ENCODE measurements around the gene MYRFL. TPM values are rescaled to one million over a fixed set of nuclear protein-coding genes. Genes with fewer than 3 reads are reported as not detected.

Gene MYRFL
- total RNA-seq, 3 donors from 2014 or later (not counting 1 experiment from before 2014, with no cell fraction given) = not detected

DNA sequence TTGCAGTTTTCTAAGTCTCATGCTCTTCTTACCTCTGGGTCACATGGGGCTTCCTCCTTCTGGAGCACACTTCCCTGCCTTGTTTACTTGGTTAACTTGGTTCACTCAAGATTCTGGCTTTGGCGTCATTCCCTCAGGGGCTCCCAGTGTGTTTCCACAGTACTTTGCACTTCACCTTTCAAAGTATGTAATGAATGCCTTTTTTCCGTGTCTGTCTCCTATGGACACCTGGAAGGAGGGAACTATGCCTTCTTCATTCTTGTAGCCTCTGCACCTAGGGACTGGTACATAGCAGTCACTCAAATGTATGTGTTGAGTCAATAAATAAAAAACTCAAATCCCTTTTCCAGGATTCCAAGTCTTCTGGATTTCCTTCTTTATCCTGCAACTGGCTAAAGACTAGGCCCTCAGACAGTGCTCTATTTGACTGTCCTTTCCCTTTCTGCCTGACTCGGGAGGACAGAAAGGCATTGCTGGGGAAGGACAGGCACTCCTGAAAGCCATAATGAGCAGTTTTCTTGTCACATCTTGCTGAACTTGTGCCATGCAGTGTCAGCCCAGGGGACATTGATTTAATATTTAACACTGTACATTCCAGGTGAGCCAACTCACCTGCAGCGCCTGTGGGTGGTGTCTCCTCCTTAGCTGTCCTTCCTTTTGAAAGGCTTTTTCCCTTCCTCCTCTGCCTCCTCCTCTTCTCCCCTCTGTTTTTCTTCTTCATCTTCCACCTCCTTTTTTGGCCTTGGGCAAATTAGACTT, 12.8 kb downstream of the MYRFL start:
- Histone ChIP-seq H3K27ac (ENCODE audit: low read length) (no peak overlapping the region), H3K9me3 (ENCODE audit: control insufficient read depth, insufficient read depth, low read length) (no peaks in the 10 kb centered on the region), H3K36me3 (ENCODE audit: control insufficient read depth, insufficient read depth, low read length) (no peaks in the 10 kb centered on the region), H3K4me3 (ENCODE audit: low read length) (no peak overlapping the region), H3K4me1 (ENCODE audit: control insufficient read depth, insufficient read depth, low read length) (no peaks in the 10 kb centered on the region), H3K27me3 (ENCODE audit: control insufficient read depth, insufficient read depth, low read length) (no peaks in the 10 kb centered on the region)
- Mint-ChIP-seq H3K27ac (no peak overlapping the region), H3K4me3 (no peak overlapping the region), H3K36me3 (no peaks in the 10 kb centered on the region), H3K9me3 (no peaks in the 10 kb centered on the region), H3K27me3 (ENCODE audit: low read depth in 2 of 2) (peaks cover 7 to 18% of the 10 kb centered on the region in 2 donors), H3K4me1 (no peaks in the 10 kb centered on the region)
- TF ChIP-seq, protein P1, sequence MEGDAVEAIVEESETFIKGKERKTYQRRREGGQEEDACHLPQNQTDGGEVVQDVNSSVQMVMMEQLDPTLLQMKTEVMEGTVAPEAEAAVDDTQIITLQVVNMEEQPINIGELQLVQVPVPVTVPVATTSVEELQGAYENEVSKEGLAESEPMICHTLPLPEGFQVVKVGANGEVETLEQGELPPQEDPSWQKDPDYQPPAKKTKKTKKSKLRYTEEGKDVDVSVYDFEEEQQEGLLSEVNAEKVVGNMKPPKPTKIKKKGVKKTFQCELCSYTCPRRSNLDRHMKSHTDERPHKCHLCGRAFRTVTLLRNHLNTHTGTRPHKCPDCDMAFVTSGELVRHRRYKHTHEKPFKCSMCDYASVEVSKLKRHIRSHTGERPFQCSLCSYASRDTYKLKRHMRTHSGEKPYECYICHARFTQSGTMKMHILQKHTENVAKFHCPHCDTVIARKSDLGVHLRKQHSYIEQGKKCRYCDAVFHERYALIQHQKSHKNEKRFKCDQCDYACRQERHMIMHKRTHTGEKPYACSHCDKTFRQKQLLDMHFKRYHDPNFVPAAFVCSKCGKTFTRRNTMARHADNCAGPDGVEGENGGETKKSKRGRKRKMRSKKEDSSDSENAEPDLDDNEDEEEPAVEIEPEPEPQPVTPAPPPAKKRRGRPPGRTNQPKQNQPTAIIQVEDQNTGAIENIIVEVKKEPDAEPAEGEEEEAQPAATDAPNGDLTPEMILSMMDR (IDR thresholded peaks at IDR 0.05) = no peak
- WGBS (ENCODE audit: insufficient coverage) = 89% methylated on average over 4 of the region's 4 CpGs
- intact Hi-C loops (cut with micrococcal nuclease) = no loop called here
- ATAC-seq (no peak), DNase-seq (no peak)

DNA sequence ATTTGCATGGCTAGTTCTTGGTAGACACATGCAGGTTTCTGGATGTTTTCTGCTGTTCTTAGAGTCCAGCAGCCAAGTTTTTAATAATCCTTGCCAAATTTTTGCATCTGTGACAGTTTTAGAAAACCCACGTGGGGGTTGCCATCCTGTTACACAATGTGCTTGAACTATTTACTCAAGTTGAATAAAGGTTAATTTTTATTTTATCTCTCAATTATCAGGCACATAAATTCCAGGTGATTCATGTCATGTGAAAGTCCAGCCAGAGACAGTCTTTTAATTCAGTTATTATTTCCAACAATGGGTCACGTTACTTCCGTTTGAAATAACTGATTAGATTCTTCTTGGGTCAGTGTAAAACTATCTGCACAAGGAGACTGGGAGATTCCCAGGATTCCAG, 15.7 kb downstream of the MYRFL start:
- no peaks in the 10 kb centered on the region for H3K36me3 Mint-ChIP-seq
- TF ChIP-seq, protein P1 (IDR thresholded peaks at IDR 0.05) = no peak
- H3K36me3 ChIP-seq (ENCODE audit: control insufficient read depth, insufficient read depth, low read length) = no peaks in the 10 kb centered on the region
- no peaks in the 10 kb centered on the region for H3K9me3 Mint-ChIP-seq
- no peak overlapping the region for H3K27ac Mint-ChIP-seq
- no peak overlapping the region for H3K27ac ChIP-seq (ENCODE audit: low read length)
- 100% methylated on average over 2 of the region's 3 CpGs for WGBS (ENCODE audit: insufficient coverage)
- H3K4me1 Mint-ChIP-seq = no peaks in the 10 kb centered on the region
- no peaks in the 10 kb centered on the region for H3K4me1 ChIP-seq (ENCODE audit: control insufficient read depth, insufficient read depth, low read length)
- no peak overlapping the region for H3K4me3 Mint-ChIP-seq
- ATAC-seq (no peak), DNase-seq (no peak)
- no peaks in the 10 kb centered on the region for H3K27me3 ChIP-seq (ENCODE audit: control insufficient read depth, insufficient read depth, low read length)
- peaks cover 10 to 18% of the 10 kb centered on the region in 2 donors for H3K27me3 Mint-ChIP-seq (ENCODE audit: low read depth in 2 of 2)
- intact Hi-C loops (cut with micrococcal nuclease) = no loop called here
- H3K9me3 ChIP-seq (ENCODE audit: control insufficient read depth, insufficient read depth, low read length) = no peaks in the 10 kb centered on the region
- H3K4me3 ChIP-seq (ENCODE audit: low read length) = no peak overlapping the region

DNA sequence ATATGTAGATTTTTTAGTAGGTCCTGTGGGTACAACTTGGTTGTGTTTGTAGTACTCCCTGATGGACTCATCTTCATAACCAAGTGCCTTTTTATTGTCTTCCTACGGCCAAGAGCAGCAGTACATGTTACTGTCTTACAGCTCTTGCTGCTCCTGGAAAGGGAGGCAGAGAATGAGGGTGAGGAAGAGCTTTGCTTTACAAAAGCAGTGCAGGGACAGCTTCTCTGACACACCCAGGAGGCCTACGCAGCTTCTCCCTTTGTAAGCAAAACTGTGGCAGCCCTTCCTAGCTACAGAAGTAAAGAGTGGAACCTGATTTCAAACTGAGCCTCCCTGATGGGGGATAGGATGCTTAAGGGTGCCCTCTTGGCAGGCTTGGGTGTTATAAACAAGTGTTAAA, 18.6 kb downstream of the MYRFL start:
- Histone ChIP-seq H3K4me1 (ENCODE audit: control insufficient read depth, insufficient read depth, low read length) (no peaks in the 10 kb centered on the region), H3K27ac (ENCODE audit: low read length) (no peak overlapping the region), H3K9me3 (ENCODE audit: control insufficient read depth, insufficient read depth, low read length) (no peaks in the 10 kb centered on the region), H3K27me3 (ENCODE audit: control insufficient read depth, insufficient read depth, low read length) (no peaks in the 10 kb centered on the region), H3K36me3 (ENCODE audit: control insufficient read depth, insufficient read depth, low read length) (no peaks in the 10 kb centered on the region), H3K4me3 (ENCODE audit: low read length) (no peak overlapping the region)
- H3K27me3 Mint-ChIP-seq (ENCODE audit: low read depth in 2 of 2) = peaks cover 10 to 18% of the 10 kb centered on the region in 2 donors
- no peak overlapping the region for H3K27ac Mint-ChIP-seq
- TF ChIP-seq, protein P1 (IDR thresholded peaks at IDR 0.05) = no peak
- DNase-seq = no peak
- ATAC-seq = no peak
- H3K4me1 Mint-ChIP-seq = no peaks in the 10 kb centered on the region
- no peaks in the 10 kb centered on the region for H3K36me3 Mint-ChIP-seq
- no peak overlapping the region for H3K4me3 Mint-ChIP-seq
- WGBS (ENCODE audit: insufficient coverage) = 86% methylated on average over 2 of the region's 2 CpGs
- intact Hi-C loops (cut with micrococcal nuclease) = no loop called here
- no peaks in the 10 kb centered on the region for H3K9me3 Mint-ChIP-seq

DNA sequence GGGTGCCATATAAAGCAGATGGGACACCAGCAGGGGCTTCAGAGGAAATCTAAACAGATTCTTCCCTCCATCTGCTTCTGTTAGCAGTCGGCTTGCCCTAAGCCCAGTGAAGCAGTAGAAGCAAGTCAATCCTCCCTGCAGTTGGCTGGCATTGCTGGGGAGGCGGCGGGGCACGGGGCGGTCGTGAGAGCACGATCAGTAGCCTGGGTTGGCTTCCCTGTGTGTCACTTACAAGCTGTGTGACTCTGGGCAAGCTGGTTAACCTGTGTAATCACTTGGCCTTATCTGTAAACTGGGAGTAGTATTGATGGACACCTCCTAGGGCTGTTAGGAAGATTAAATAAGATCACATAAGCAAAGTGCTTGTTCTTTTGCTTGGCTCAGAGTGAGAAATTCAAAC, 19.4 kb downstream of the MYRFL start:
- 91% methylated on average over 7 of the region's 7 CpGs for WGBS (ENCODE audit: insufficient coverage)
- Mint-ChIP-seq H3K27me3 (ENCODE audit: low read depth in 2 of 2) (peaks cover 10 to 18% of the 10 kb centered on the region in 2 donors), H3K36me3 (no peaks in the 10 kb centered on the region), H3K4me1 (no peaks in the 10 kb centered on the region), H3K4me3 (no peak overlapping the region), H3K9me3 (no peaks in the 10 kb centered on the region), H3K27ac (no peak overlapping the region)
- no peaks in the 10 kb centered on the region for H3K36me3 ChIP-seq (ENCODE audit: control insufficient read depth, insufficient read depth, low read length)
- no peaks in the 10 kb centered on the region for H3K9me3 ChIP-seq (ENCODE audit: control insufficient read depth, insufficient read depth, low read length)
- DNase-seq = no peak
- H3K27me3 ChIP-seq (ENCODE audit: control insufficient read depth, insufficient read depth, low read length) = no peaks in the 10 kb centered on the region
- ATAC-seq = no peak
- intact Hi-C loops (cut with micrococcal nuclease) = no loop called here
- H3K4me1 ChIP-seq (ENCODE audit: control insufficient read depth, insufficient read depth, low read length) = no peaks in the 10 kb centered on the region
- TF ChIP-seq, protein P1 (IDR thresholded peaks at IDR 0.05) = no peak
- H3K27ac ChIP-seq (ENCODE audit: low read length) = no peak overlapping the region
- no peak overlapping the region for H3K4me3 ChIP-seq (ENCODE audit: low read length)

Data from natural killer cell (primary cell).